H1 (cell line): ENCODE data around the gene ANKH. TPM values are rescaled to one million over a fixed set of nuclear protein-coding genes. Genes with fewer than 3 reads are reported as not detected.

Experiments used
- CTCF ChIA-PET: fragments of 300-600 bp; sonication (Branson Sonifier 250); formaldehyde crosslinking; loops from one replicate; lab custom pipeline; 2021; ENCODE audit not compliant: partially characterized antibody; lab: Charles Lee
- POLR2A ChIA-PET: fragments of 300-600 bp; sonication (Branson Sonifier 250); formaldehyde crosslinking; loops from one replicate; lab custom pipeline; 2021; ENCODE audit warnings: inconsistent platforms; ENCODE audit not compliant: partially characterized antibody; lab: Charles Lee
- DNase-seq, 2 experiments: peaks; one replicate each; pipeline versions ENCODE4 v3.0.0 to v3.0.0-alpha.2; 2010 to 2022; ENCODE audit warnings: low spot score in 2 of 2, low read depth in 1 of 2, mixed read lengths in 1 of 2
- FAIRE-seq: peaks from 2 replicates; lab custom pipeline; 2011; peaks lifted over from hg19 to GRCh38; lab: Jason Lieb, UNC
- H2AFZ ChIP-seq: 2 replicates; pipeline ENCODE4 v1.8.1; 2012; ENCODE audit warnings: low read length, inconsistent platforms
- H2AK5ac ChIP-seq: 2 replicates; pipeline ENCODE4 v1.6.1; 2013; ENCODE audit warnings: low read depth, low read length
- H2BK120ac ChIP-seq: replicated peaks from 2 replicates; pipeline ENCODE3; 2013; ENCODE audit warnings: low read depth, low read length, inconsistent platforms
- H2BK12ac ChIP-seq: 2 replicates; pipeline ENCODE4 v1.6.1; 2013; ENCODE audit warnings: low read depth, low read length
- H2BK15ac ChIP-seq: 2 replicates; pipeline ENCODE4 v1.6.1; 2013; ENCODE audit warnings: low read length
- H2BK20ac ChIP-seq: 2 replicates; pipeline ENCODE4 v1.6.1; 2013; ENCODE audit warnings: low read length
- H2BK5ac ChIP-seq: 2 replicates; pipeline ENCODE4 v1.6.1; 2013; ENCODE audit warnings: low read depth, low read length
- H3K14ac ChIP-seq: 2 replicates; pipeline ENCODE4 v1.6.1; 2013; ENCODE audit warnings: inconsistent platforms; ENCODE audit not compliant: insufficient read length
- H3K18ac ChIP-seq: 2 replicates; pipeline ENCODE4 v1.6.1; 2013; ENCODE audit warnings: low read length; ENCODE audit errors: extremely low read depth
- H3K23ac ChIP-seq: 2 replicates; pipeline ENCODE4 v1.6.1; 2013; ENCODE audit warnings: inconsistent platforms; ENCODE audit not compliant: insufficient read length
- H3K23me2 ChIP-seq: 2 replicates; pipeline ENCODE4 v1.6.1; 2013; ENCODE audit warnings: low read depth, low read length
- H3K27ac ChIP-seq: 2 replicates; pipeline ENCODE4 v1.6.1; 2011; ENCODE audit warnings: low read depth, low read length, inconsistent platforms
- H3K27me3 ChIP-seq, 4 experiments: replicated peaks in 1 of 4; 1 replicate in 1 of 4; 2 replicates in 3 of 4; pipeline versions ENCODE4 v1.6.1 to v1.8.1; 2011 to 2013; ENCODE audit warnings: low read length in 3 of 4, mild to moderate bottlenecking in 3 of 4, inconsistent platforms in 2 of 4, mixed read lengths in 2 of 4, moderate library complexity in 1 of 4; ENCODE audit not compliant: control insufficient read depth in 3 of 4, insufficient read depth in 3 of 4; ENCODE audit errors: extremely low read depth in 1 of 4
- H3K36me3 ChIP-seq, 4 experiments: 2 replicates each; pipeline versions ENCODE4 v1.6.1 to v1.8.1; 2011 to 2013; ENCODE audit warnings: mild to moderate bottlenecking in 4 of 4, low read length in 3 of 4, moderate library complexity in 2 of 4, control low read depth in 1 of 4, inconsistent platforms in 1 of 4; ENCODE audit not compliant: insufficient read depth in 4 of 4, control insufficient read depth in 2 of 4
- H3K4ac ChIP-seq: replicated peaks from 2 replicates; pipeline ENCODE3; 2013; ENCODE audit warnings: low read length, low read depth, mixed read lengths, inconsistent platforms; ENCODE audit not compliant: insufficient read length
- H3K4me1 ChIP-seq, 4 experiments: replicated peaks in 1 of 4; 1 replicate in 1 of 4; 2 replicates in 3 of 4; pipeline versions ENCODE4 v1.6.1 to v1.8.1; 2011 to 2013; ENCODE audit warnings: low read length in 3 of 4, inconsistent platforms in 2 of 4, mixed read lengths in 1 of 4; ENCODE audit not compliant: insufficient read depth in 4 of 4, control insufficient read depth in 3 of 4
- H3K4me2 ChIP-seq, 2 experiments: 2 replicates each; pipeline versions ENCODE4 v1.6.1 to v1.8.1; 2011 to 2013; ENCODE audit warnings: low read depth in 2 of 2, low read length in 2 of 2, control low read depth in 1 of 2, inconsistent platforms in 1 of 2, mild to moderate bottlenecking in 1 of 2; ENCODE audit not compliant: insufficient read depth in 1 of 2
- H3K4me3 ChIP-seq, 4 experiments: fragments of 200-600, 300-600 bp in 1 of 4; sonication (generic), shearing (Covaris generic), sonication (Bioruptor Twin) in 1 of 4; 2 replicates each; pipeline versions ENCODE4 v1.5.1 to v1.8.1; 2011 to 2016; ENCODE audit warnings: low read length in 4 of 4, low read depth in 3 of 4, control low read depth in 2 of 4, inconsistent platforms in 2 of 4, mild to moderate bottlenecking in 2 of 4, mixed read lengths in 1 of 4, moderate library complexity in 1 of 4; ENCODE audit not compliant: insufficient read depth in 2 of 4; ENCODE audit errors: extremely low read depth in 1 of 4
- H3K56ac ChIP-seq: replicated peaks from 2 replicates; pipeline ENCODE3; 2013; ENCODE audit warnings: low read depth, mild to moderate bottlenecking, mixed read lengths, low read length, inconsistent platforms; ENCODE audit not compliant: insufficient read length
- H3K79me1 ChIP-seq: 2 replicates; pipeline ENCODE4 v1.6.1; 2013; ENCODE audit warnings: low read depth, low read length, control low read depth
- H3K79me2 ChIP-seq, 2 experiments: 2 replicates each; pipeline versions ENCODE4 v1.6.1 to v1.8.1; 2012 to 2013; ENCODE audit warnings: low read length in 2 of 2, mild to moderate bottlenecking in 2 of 2, inconsistent platforms in 1 of 2; ENCODE audit not compliant: insufficient read depth in 2 of 2, control insufficient read depth in 1 of 2
- H3K9ac ChIP-seq, 4 experiments: replicated peaks in 1 of 4; 1 replicate in 1 of 4; 2 replicates in 3 of 4; pipeline versions ENCODE4 v1.6.1 to v1.8.1; 2011 to 2013; ENCODE audit warnings: low read depth in 3 of 4, low read length in 3 of 4, control low read depth in 2 of 4, mild to moderate bottlenecking in 2 of 4, moderate library complexity in 2 of 4, inconsistent platforms in 1 of 4; ENCODE audit errors: extremely low read depth in 1 of 4
- H3K9me3 ChIP-seq, 2 experiments: 2 replicates each; pipeline versions ENCODE4 v1.6.1 to v1.8.1; 2012 to 2013; ENCODE audit warnings: mild to moderate bottlenecking in 2 of 2, moderate library complexity in 2 of 2, control low read depth in 1 of 2, inconsistent platforms in 1 of 2, low read depth in 1 of 2, low read length in 1 of 2, mixed read lengths in 1 of 2; ENCODE audit not compliant: insufficient read depth in 2 of 2
- H4K20me1 ChIP-seq, 2 experiments: replicated peaks in 1 of 2; 2 replicates each; pipeline versions ENCODE3 to v1.8.1; 2011 to 2013; ENCODE audit warnings: inconsistent platforms in 2 of 2, low read length in 2 of 2, mild to moderate bottlenecking in 1 of 2; ENCODE audit not compliant: insufficient read depth in 2 of 2, control insufficient read depth in 1 of 2
- H4K5ac ChIP-seq: 2 replicates; pipeline ENCODE4 v1.6.1; 2013; ENCODE audit warnings: low read length, low read depth, mixed read lengths, inconsistent platforms; ENCODE audit not compliant: insufficient read length
- H4K8ac ChIP-seq: 2 replicates; pipeline ENCODE4 v1.8.0; 2013; ENCODE audit warnings: mild to moderate bottlenecking, moderate library complexity, low read length, inconsistent platforms; ENCODE audit not compliant: insufficient read depth; ENCODE audit errors: extremely low read depth
- H4K91ac ChIP-seq: replicated peaks from 2 replicates; pipeline ENCODE3; 2013; ENCODE audit warnings: low read length, mixed read lengths, inconsistent platforms; ENCODE audit not compliant: insufficient read length
- CBX5 ChIP-seq: fragments of 300-800, 300-1000 bp; sonication (generic); IDR thresholded peaks from 2 replicates; pipeline ENCODE4 v1.7.1; 2016; ENCODE audit warnings: antibody characterized with exemption, low read length, low read depth
- HDAC2 ChIP-seq, 2 experiments: fragments of 300-600 bp in 1 of 2; sonication (generic) in 1 of 2; IDR thresholded peaks; 2 replicates each; pipeline ENCODE4 v1.6.1; 2011 to 2012; ENCODE audit warnings: low read depth in 2 of 2, low read length in 2 of 2, mild to moderate bottlenecking in 2 of 2, moderate library complexity in 2 of 2, borderline replicate concordance in 1 of 2, inconsistent platforms in 1 of 2
- KDM1A ChIP-seq: fragments of 200-600, 300-600 bp; sonication (generic); IDR thresholded peaks from 2 replicates; pipeline ENCODE4 v1.7.1; 2016; ENCODE audit warnings: mild to moderate bottlenecking, low read length, borderline replicate concordance
- KDM4A ChIP-seq: IDR thresholded peaks from one replicate; pipeline ENCODE4 v1.7.1; 2012; ENCODE audit warnings: low read depth, mild to moderate bottlenecking, moderate library complexity, low read length, inconsistent platforms; ENCODE audit not compliant: severe bottlenecking
- MAX ChIP-seq: IDR thresholded peaks from 2 replicates; pipeline ENCODE4 v1.6.1; 2012; ENCODE audit warnings: inconsistent platforms
- NANOG ChIP-seq: IDR thresholded peaks from 2 replicates; pipeline ENCODE4 v1.6.1; 2011; ENCODE audit warnings: low read length, low read depth, mild to moderate bottlenecking, inconsistent platforms; ENCODE audit not compliant: insufficient read depth, poor library complexity, severe bottlenecking
- NRF1 ChIP-seq: IDR thresholded peaks from 2 replicates; pipeline ENCODE4 v1.6.1; 2011; ENCODE audit warnings: mild to moderate bottlenecking, low read depth, low read length, improper control_type of control experiment
- POLR2AphosphoS5 ChIP-seq: IDR thresholded peaks from 2 replicates; pipeline ENCODE4 v1.6.1; 2011; ENCODE audit warnings: low read depth, low read length
- SAP30 ChIP-seq: fragments of 300-600 bp; sonication (generic); IDR thresholded peaks from 2 replicates; pipeline ENCODE4 v1.7.1; 2012; ENCODE audit warnings: low read length, moderate library complexity, mild to moderate bottlenecking, inconsistent platforms; ENCODE audit not compliant: insufficient read depth, insufficient replicate concordance
- SIRT6 ChIP-seq: IDR thresholded peaks from one replicate; pipeline ENCODE4 v1.7.1; 2012; ENCODE audit warnings: low read length, inconsistent platforms
- SRF ChIP-seq: IDR thresholded peaks from 2 replicates; pipeline ENCODE4 v1.6.1; 2011; ENCODE audit warnings: mild to moderate bottlenecking, low read depth, low read length, moderate library complexity
- TEAD4 ChIP-seq: IDR thresholded peaks from 2 replicates; pipeline ENCODE4 v1.6.1; 2012; ENCODE audit warnings: low read depth, low read length, inconsistent platforms, mixed read lengths
- WGBS, 2 experiments: shearing (Covaris generic) in 1 of 2; methylation state at CpG; one replicate each; pipeline versions ENCODE4 v1.1.6 to v1.1.7; 2013 to 2015; ENCODE audit warnings: low lambda C conversion rate in 2 of 2, mixed read lengths in 2 of 2, inconsistent platforms in 1 of 2, low coverage in 1 of 2, missing lambda C conversion rate in 1 of 2; ENCODE audit not compliant: insufficient replicate concordance in 2 of 2, insufficient coverage in 1 of 2, insufficient read length in 1 of 2; ENCODE audit errors: extremely low coverage in 1 of 2, missing lambda C conversion rate in 1 of 2; 5-methylcytosine and 5-hydroxymethylcytosine counted together
- polyA plus RNA-seq, 7 experiments: library from polyadenylated mRNA; depleted of rRNA in 3 of 7; stranded (reverse) in 5 of 7; unstranded in 2 of 7; fragments of >200 nt in 5 of 7; fragments of 200-250 nt in 2 of 7; gene quantifications; 1 replicate in 5 of 7; 2 replicates in 1 of 7; 4 replicates in 1 of 7; pipeline versions ENCODE4 v1.2.1 to v1.2.3, GENCODE V29; 2011 to 2013; ENCODE audit warnings: missing spikeins in 2 of 7, mixed read lengths in 2 of 7
- total RNA-seq: library from RNA; stranded (reverse); fragmentation: NEBNext Ultra II Directional; extraction: Animal tissue kit (Norgen Biotek cat#: 25700); gene quantifications from 2 replicates; pipeline ENCODE4 v1.2.1, GENCODE V29; 2021

Gene ANKH
- total and polyA plus RNA-seq, 2 of the 8 experiments (the other 6 are each of a cell fraction or from before 2014, with no cell fraction given): 5.3 to 13.0 TPM

GRCh38 chr5:14757850-14758249, 113.7 kb downstream of the ANKH start:
- Histone ChIP-seq H2BK120ac (no peak overlapping the region), H2BK5ac (no peak overlapping the region), H3K27me3 (no peaks in the 10 kb centered on the region), H2BK12ac (no peak overlapping the region), H4K20me1 (no peaks in the 10 kb centered on the region), H3K23me2 (no peaks in the 10 kb centered on the region), H3K4ac (no peak overlapping the region), H3K4me2 (no peak overlapping the region), H3K36me3 (no peaks in the 10 kb centered on the region), H3K4me3 (no peak overlapping the region), H3K23ac (no peak overlapping the region), H3K56ac (no peak overlapping the region), H2BK20ac (no peak overlapping the region), H3K18ac (no peak overlapping the region), H3K79me2 (no peaks in the 10 kb centered on the region), H4K5ac (no peak overlapping the region), H2AK5ac (no peak overlapping the region), H3K14ac (no peak overlapping the region), H3K27ac (no peak overlapping the region), H4K91ac (no peak overlapping the region), H3K79me1 (no peaks in the 10 kb centered on the region), H3K4me1 (peaks cover 0 to 3% (median 0%) of the 10 kb centered on the region in 4 experiments; a peak in 3 of 7 replicates), H4K8ac (no peak overlapping the region), H3K9ac (no peak overlapping the region), H3K9me3 (no peaks in the 10 kb centered on the region), H2BK15ac (no peak overlapping the region), H2AFZ (no peak overlapping the region)
- 95% methylated on average over 9 of the region's 9 CpGs; no CpG with 5 or more reads in 1 of the 2 experiments for WGBS, 2 experiments
- DNase-seq (no peak), FAIRE-seq (no peak)
- POLR2A ChIA-PET: interaction anchor here (1.1 kb wide), 1 partner anchor 11 kb away, joined by 3 read pairs; no protein-coding TSS in a partner anchor
- CTCF ChIA-PET: interaction anchor here (1.0 to 3.0 kb wide), 3 partner anchors 27 to 246 kb away, joined by 3 to 7 read pairs (median 3); no protein-coding TSS in a partner anchor
- TF ChIP-seq SAP30 (no peak), SRF (no peak), KDM4A (no peak), CBX5 (no peak), NANOG (no peak), NRF1 (no peak), HDAC2 (IDR thresholded peaks at IDR 0.05; ENCODE audit: borderline replicate concordance in 1 of 2, low read depth in 2 of 2, low read length in 2 of 2) (no peak), MAX (no peak), SIRT6 (no peak), POLR2AphosphoS5 (no peak), KDM1A (no peak), TEAD4 (no peak)
